Left lobe of liver (tissue), 2 donors: Measurements from ENCODE around the gene UTF1. TPM values are rescaled to one million over a fixed set of nuclear protein-coding genes. Genes with fewer than 3 reads are reported as not detected.

ENCODE experiments used
- ATAC-seq: fragments of 200-7000 bp; cut with Tn5 transposase; one replicate; pipeline ENCODE4 v1.9.1; 2020; ENCODE audit warnings: mild to moderate bottlenecking, moderate library complexity
- DNase-seq: peaks from one replicate; pipeline ENCODE4 v3.0.0-alpha.2; 2020; ENCODE audit warnings: low spot score
- total RNA-seq: library from RNA; stranded (reverse); gene quantifications from one replicate; pipeline ENCODE4 v1.2.1, GENCODE V29; 2021
- donor health status: DM: no; HTN: no; CAD: no; lungs with moderate emphysema.
- donor health status: DM: no; HTN: yes; CAD: no.

UTF1 gene
- total RNA-seq, 1 donor from 2014 or later: not detected

DNA sequence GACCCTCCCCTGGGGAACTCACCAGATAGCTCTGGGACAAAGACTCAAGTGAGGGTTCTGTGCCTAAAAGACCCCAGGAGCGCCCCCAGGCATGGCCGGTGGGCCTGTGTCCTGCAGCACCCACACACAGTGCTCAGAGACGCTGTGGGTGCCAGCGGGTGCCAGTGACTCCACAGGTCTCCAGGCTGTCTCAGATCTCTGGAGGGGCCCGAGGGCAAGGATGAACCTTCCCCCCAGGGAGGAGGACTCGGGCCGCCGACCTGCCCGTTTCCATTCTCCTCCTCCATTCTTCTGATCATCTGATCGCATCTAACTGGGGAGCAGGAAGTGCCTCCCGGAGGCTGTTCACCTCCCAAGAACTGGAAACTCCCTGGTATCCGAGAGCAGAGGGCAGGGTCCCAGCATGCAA is 45.7 kb downstream of the UTF1 start:
- ATAC-seq: no peak
- DNase-seq: no peak

DNA sequence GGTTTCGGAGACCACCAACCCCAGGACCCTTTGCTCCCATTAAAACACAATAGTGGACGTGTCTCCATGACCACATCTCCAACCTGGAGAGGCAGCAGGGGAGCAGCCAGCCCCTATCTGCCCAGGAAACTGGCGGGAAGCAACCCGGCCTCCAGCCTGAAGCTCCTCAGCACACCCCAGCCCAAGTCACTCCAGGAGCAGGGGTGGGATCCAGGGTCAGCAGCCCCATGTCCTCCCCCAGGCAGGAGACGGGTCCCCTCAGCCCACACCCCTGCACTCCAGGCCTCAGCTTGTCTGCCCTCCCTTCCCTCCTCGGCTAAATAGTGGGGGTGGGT is 46.0 kb downstream of the UTF1 start:
- ATAC-seq: no peak
- no peak for DNase-seq

DNA sequence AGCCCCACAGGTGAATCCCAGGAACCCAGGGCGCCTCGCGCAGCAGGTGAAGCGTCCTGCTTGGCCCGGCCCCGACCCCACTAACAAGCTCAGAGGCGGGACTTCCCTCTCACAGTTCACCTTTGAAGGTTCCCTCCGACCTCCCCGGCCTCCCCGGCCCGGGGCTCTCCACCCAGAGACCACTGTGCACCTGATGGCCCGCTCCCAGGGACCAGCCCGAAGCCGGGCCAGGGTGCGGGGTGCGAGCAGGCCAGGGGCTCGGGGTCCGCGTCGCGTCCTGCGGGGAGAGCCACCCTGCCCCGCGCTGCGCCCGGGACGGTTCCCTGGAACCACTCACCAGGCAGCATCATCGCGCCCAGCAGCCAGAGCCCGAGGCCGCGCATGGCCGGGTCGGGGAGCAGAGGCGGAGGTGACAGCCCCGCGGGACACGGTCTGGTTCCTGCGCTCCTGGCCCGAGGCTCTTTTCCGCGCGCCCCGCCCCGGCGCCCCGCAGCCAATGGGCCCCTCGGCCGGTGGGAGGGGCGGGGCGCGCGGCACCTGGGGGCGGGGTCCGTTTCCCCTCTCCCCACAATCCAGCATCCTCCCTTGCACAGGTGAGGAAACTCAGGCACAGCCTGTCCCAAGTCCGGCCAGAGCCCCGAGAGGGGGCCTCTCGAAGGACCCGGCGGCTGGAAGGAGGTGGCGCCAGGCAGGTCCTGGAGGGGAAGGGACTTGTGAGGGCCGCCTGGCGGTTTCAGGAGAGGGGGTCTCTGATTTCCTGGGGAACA is 46.6 kb downstream of the UTF1 start, which contains the start of gene ADAM8:
Gene ADAM8, minus strand, starts transcription at position 434 of the 767 bp plus-strand sequence. Its CDS starts 51 bp downstream, at position 383.
- DNase-seq (no peak), ATAC-seq (no peak)

DNA sequence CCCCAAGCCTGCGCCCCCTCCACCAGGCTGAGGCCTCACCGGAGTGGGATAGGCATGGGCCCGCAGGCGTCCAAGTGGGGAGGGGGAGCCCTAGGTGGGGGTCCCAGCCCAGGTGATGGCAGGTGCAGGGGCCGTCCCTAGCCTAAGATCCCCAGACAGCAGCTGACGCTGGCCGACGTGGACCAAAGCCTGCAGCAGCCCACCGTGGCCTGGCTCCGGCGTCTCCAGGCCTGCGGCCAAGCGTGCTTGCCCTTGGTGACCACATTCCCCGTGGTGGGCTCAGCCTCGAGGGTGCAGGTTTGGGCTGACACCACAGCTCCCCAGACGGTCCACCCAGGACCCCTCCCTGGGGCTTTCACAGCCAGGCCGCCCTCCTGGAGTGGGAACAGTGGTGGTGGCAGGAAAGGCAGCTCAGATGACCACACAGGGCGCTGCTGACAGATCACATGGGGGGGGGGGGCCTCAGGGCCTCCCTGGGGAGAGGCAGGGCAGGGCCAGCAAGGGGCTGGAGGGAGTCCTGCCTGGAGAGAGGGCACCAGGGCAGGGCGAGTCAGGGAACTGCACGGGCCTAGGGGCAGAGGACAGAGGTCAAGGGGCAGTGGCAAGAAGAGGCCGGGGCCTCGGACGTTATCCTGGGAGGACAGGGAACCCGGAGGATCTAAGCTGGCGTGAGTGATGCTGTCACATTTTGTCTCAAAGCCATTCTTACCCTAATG is 47.4 kb downstream of the UTF1 start:
- ATAC-seq (peak; percentile 18), DNase-seq (no peak)

- DNase-seq (peak; percentile 83), ATAC-seq (peak; percentile 76)
Observed at GRCh38 chr10:133277993-133278576, 48.1 kb downstream of the UTF1 start.

DNA sequence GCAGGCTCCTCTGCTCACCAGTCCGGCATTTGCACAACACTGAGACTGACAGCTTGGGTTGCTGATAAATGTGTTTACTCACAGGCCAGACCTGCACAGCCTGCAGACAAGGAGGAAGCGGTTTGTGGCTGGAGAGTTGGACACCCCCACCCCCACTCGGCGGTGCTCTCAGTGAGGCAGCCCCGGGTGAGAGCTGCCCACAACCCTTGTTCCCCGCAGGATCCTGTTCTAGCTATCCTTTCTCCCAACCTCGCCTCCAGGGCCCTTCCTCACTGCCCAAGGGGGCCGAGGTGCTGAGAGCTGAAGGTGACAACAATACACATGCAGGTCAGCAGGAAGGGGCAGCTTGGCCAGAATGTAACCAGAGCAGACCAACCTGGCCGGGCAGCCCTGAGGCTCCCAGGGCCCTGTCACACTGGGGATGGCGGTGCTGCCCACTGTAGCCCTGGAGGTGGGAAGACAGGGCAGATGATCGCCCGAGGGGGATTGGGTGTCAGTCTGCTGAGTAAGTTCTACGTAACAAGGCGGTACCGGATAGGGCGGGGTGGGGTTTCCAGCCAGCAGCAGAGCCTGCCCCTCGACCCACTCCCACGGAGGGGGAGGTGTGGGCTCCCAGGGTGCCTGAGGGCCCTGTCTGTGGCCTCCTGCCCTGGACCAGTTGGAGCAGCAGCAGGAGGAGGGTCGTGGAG is 48.7 kb downstream of the UTF1 start:
- DNase-seq: peak; percentile 78
- peak; percentile 81 for ATAC-seq

GRCh38 chr10:133279326-133280226 is 49.6 kb downstream of the UTF1 start:
- DNase-seq (no peak), ATAC-seq (no peak)

GRCh38 chr10:133280391-133281059 is 50.5 kb downstream of the UTF1 start:
- DNase-seq: no peak

GRCh38 chr10:133281084-133281483 is 51.1 kb downstream of the UTF1 start:
- no peak for DNase-seq
- no peak for ATAC-seq

More at GRCh38 chr10:133280391-133281059, 50.5 kb downstream of the UTF1 start:
- ATAC-seq: no peak

Other genes with a start within 250 kb of the UTF1 start
- 0.83 TPM for gene ADGRA1, start 142.3 kb upstream of the UTF1 start, total RNA-seq
- 8.5 TPM for gene KNDC1, start 70.0 kb upstream of the UTF1 start, total RNA-seq
- gene VENTX, start 7.6 kb downstream of the UTF1 start, total RNA-seq: 0.15 TPM
- 7.4 TPM for gene ADAM8, start 46.7 kb downstream of the UTF1 start, total RNA-seq
- 25.7 TPM for gene TUBGCP2, start 78.7 kb downstream of the UTF1 start, total RNA-seq
- gene ZNF511, start 78.7 kb downstream of the UTF1 start, total RNA-seq: 30.2 TPM
- 0.45 TPM for gene CALY, start 106.7 kb downstream of the UTF1 start, total RNA-seq
- 275 TPM for gene PRAP1, start 117.2 kb downstream of the UTF1 start, total RNA-seq
- 177 TPM for gene FUOM, start 127.8 kb downstream of the UTF1 start, total RNA-seq
- gene ECHS1, start 143.1 kb downstream of the UTF1 start, total RNA-seq: 764 TPM
- 18.0 TPM for gene PAOX, start 149.0 kb downstream of the UTF1 start, total RNA-seq
- 47.3 TPM for gene MTG1, start 163.9 kb downstream of the UTF1 start, total RNA-seq
- gene SPRN, start 194.4 kb downstream of the UTF1 start, total RNA-seq: 0.18 TPM
- gene SCART1, start 223.7 kb downstream of the UTF1 start, total RNA-seq: 0.53 TPM